Loucy (cell line): Measurements from ENCODE around the gene KAT2B.

Source experiments
- H2AFZ ChIP-seq: fragments of 200-600 bp; sonication (generic); 2 replicates; pipeline ENCODE4 v1.6.0; 2016; ENCODE audit warnings: antibody characterized with exemption, mild to moderate bottlenecking, low read length, moderate library complexity
- H3F3A ChIP-seq: fragments of 200-600 bp; 2 replicates; pipeline ENCODE4 v1.6.0; 2016; ENCODE audit warnings: antibody characterized with exemption, low read depth, mild to moderate bottlenecking
- H3K27me3 ChIP-seq: fragments of 200-600 bp; sonication (generic); 2 replicates; pipeline ENCODE4 v1.6.1; 2014; ENCODE audit warnings: low read length, mild to moderate bottlenecking; ENCODE audit not compliant: insufficient read depth, poor library complexity, severe bottlenecking
- H3K36me3 ChIP-seq: fragments of 200-600 bp; sonication (generic); 2 replicates; pipeline ENCODE4 v1.6.1; 2016; ENCODE audit warnings: low read length; ENCODE audit not compliant: insufficient read depth
- H3K4me1 ChIP-seq: fragments of 200-600 bp; sonication (generic); 2 replicates; pipeline ENCODE4 v1.5.1; 2014; ENCODE audit warnings: low read length, mild to moderate bottlenecking; ENCODE audit not compliant: insufficient read depth, poor library complexity, severe bottlenecking
- H3K4me2 ChIP-seq: fragments of 200-600 bp; sonication (generic); 2 replicates; pipeline ENCODE4 v1.6.0; 2014; ENCODE audit warnings: antibody characterized with exemption, low read length, low read depth, mild to moderate bottlenecking; ENCODE audit not compliant: poor library complexity, severe bottlenecking
- H3K4me3 ChIP-seq: fragments of 200-600 bp; sonication (generic); 2 replicates; pipeline ENCODE4 v1.5.1; 2014; ENCODE audit warnings: low read length, mild to moderate bottlenecking, mixed read lengths; ENCODE audit not compliant: poor library complexity, severe bottlenecking
- H3K79me2 ChIP-seq: fragments of 200-600 bp; sonication (generic); 2 replicates; pipeline ENCODE4 v1.6.1; 2014; ENCODE audit warnings: low read length; ENCODE audit not compliant: insufficient read depth
- H3K9ac ChIP-seq: fragments of 200-600 bp; sonication (generic); 2 replicates; pipeline ENCODE4 v1.6.0; 2014; ENCODE audit warnings: mild to moderate bottlenecking, low read depth, low read length, moderate library complexity; ENCODE audit not compliant: poor library complexity, severe bottlenecking
- H3K9me2 ChIP-seq: fragments of 200-600 bp; sonication (generic); replicated peaks from 2 replicates; pipeline ENCODE4 v1.6.1; 2016; ENCODE audit warnings: low read depth, low read length, mixed read lengths
- H3K9me3 ChIP-seq: fragments of 200-600 bp; sonication (generic); 2 replicates; pipeline ENCODE4 v1.6.1; 2014; ENCODE audit warnings: mild to moderate bottlenecking, antibody characterized with exemption, low read length, low read depth; ENCODE audit not compliant: insufficient read depth
- H4K20me1 ChIP-seq: fragments of 200-600 bp; sonication (generic); 2 replicates; pipeline ENCODE4 v1.6.0; 2014; ENCODE audit warnings: antibody characterized with exemption, low read length, mild to moderate bottlenecking; ENCODE audit not compliant: insufficient read depth, poor library complexity, severe bottlenecking
- EZH2phosphoT487 ChIP-seq: fragments of 200-600 bp; IDR thresholded peaks from 2 replicates; pipeline ENCODE4 v1.6.1; 2018; ENCODE audit warnings: antibody characterized with exemption, mild to moderate bottlenecking, moderate library complexity, borderline replicate concordance
- TF ChIP-seq, protein P1 (sequence below): fragments of 200-600 bp; sonication (generic); conservative IDR thresholded peaks from 2 replicates; pipeline ENCODE4 v1.5.1; 2014; ENCODE audit warnings: mild to moderate bottlenecking, antibody characterized with exemption, low read length

Gene KAT2B

DNA sequence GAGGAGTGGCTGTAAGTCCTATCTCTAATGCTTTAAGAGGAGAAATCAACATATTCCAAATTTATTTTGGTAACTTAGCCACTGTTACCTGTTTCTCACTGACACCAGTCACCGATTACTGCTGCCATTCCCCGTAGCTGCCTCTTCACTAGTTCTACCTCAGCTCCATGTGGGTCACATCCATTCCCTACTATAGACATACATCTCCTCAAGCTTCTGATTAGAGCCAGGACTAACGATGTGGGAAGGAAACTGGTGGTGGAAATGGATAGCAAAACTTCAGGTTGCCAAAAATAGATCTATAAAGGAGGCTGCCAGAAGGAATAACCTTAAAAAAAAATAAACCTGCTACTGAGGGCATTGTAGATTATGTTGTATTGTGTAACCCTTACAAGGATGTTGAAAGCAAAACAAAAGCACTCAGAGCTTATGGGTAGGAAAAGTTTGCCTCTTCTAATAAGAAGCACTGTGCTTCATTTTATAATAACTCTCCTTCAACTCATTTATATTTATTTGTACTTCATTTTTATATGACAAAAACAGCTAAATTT is 56.0 kb downstream of the KAT2B start:
- Histone ChIP-seq H3K79me2 (no peaks in the 10 kb centered on the region), H3K4me1 (no peaks in the 10 kb centered on the region), H2AFZ (no peak overlapping the region), H4K20me1 (no peaks in the 10 kb centered on the region), H3K4me3 (no peak overlapping the region), H3K27me3 (no peaks in the 10 kb centered on the region), H3K9me2 (no peaks in the 10 kb centered on the region), H3K4me2 (no peak overlapping the region), H3K9ac (no peak overlapping the region), H3K36me3 (peaks cover 9% of the 10 kb centered on the region; the same call in 1 of the 2 replicates), H3F3A (no peaks in the 10 kb centered on the region), H3K9me3 (no peaks in the 10 kb centered on the region)
- no peak for TF ChIP-seq EZH2phosphoT487
- TF ChIP-seq, protein P1, sequence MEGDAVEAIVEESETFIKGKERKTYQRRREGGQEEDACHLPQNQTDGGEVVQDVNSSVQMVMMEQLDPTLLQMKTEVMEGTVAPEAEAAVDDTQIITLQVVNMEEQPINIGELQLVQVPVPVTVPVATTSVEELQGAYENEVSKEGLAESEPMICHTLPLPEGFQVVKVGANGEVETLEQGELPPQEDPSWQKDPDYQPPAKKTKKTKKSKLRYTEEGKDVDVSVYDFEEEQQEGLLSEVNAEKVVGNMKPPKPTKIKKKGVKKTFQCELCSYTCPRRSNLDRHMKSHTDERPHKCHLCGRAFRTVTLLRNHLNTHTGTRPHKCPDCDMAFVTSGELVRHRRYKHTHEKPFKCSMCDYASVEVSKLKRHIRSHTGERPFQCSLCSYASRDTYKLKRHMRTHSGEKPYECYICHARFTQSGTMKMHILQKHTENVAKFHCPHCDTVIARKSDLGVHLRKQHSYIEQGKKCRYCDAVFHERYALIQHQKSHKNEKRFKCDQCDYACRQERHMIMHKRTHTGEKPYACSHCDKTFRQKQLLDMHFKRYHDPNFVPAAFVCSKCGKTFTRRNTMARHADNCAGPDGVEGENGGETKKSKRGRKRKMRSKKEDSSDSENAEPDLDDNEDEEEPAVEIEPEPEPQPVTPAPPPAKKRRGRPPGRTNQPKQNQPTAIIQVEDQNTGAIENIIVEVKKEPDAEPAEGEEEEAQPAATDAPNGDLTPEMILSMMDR, result no peak

GRCh38 chr3:20097015-20097414 is 56.8 kb downstream of the KAT2B start:
- TF ChIP-seq, protein P1, result no peak
- no peak for TF ChIP-seq EZH2phosphoT487
- H3K4me1 ChIP-seq, result no peaks in the 10 kb centered on the region
- no peak overlapping the region for H3K9ac ChIP-seq
- H2AFZ ChIP-seq, result no peak overlapping the region
- no peaks in the 10 kb centered on the region for H3K79me2 ChIP-seq
- H3K4me3 ChIP-seq, result no peak overlapping the region
- H4K20me1 ChIP-seq, result no peaks in the 10 kb centered on the region
- H3K36me3 ChIP-seq, result peaks cover 9% of the 10 kb centered on the region; the same call in 1 of the 2 replicates
- no peaks in the 10 kb centered on the region for H3K9me3 ChIP-seq
- H3F3A ChIP-seq, result no peaks in the 10 kb centered on the region
- H3K27me3 ChIP-seq, result no peaks in the 10 kb centered on the region
- H3K9me2 ChIP-seq, result no peaks in the 10 kb centered on the region
- no peak overlapping the region for H3K4me2 ChIP-seq

- Histone ChIP-seq H3K4me3 (no peak overlapping the region), H3K9me3 (no peaks in the 10 kb centered on the region), H2AFZ (no peak overlapping the region), H3K9ac (no peak overlapping the region), H3K4me1 (peaks cover 4% of the 10 kb centered on the region), H3K9me2 (no peaks in the 10 kb centered on the region), H4K20me1 (peaks cover 2% of the 10 kb centered on the region), H3K27me3 (no peaks in the 10 kb centered on the region), H3K4me2 (no peak overlapping the region), H3K79me2 (no peaks in the 10 kb centered on the region), H3F3A (no peaks in the 10 kb centered on the region), H3K36me3 (peaks cover 9% of the 10 kb centered on the region; the same call in 1 of the 2 replicates)
- TF ChIP-seq EZH2phosphoT487, result no peak
- TF ChIP-seq, protein P1, result no peak
These were observed 58.8 kb downstream of the KAT2B start for GRCh38 chr3:20099060-20099459.
